GM13977 (cell line): Measurements from ENCODE around the gene LNPK.
"Not testable (repeated sequence)": the region's sequence is repeated elsewhere in the genome, so short reads cannot be mapped to it uniquely, and the experiment has no call there.

ENCODE experiments used
- DNase-seq: peaks from one replicate; pipeline ENCODE4 v3.0.0; 2012; ENCODE audit warnings: low spot score
- in situ Hi-C: fragments of 300-500 bp; cut with MboI; formaldehyde crosslinking; loops from one replicate; pipeline ENCODE4 v1.12.0; 2022; ENCODE audit warnings: low sequenced_read_pairs, low pct_unique_long_range_greater_than_20kb, mixed read lengths, inconsistent platforms; ENCODE audit not compliant: unreplicated experiment
- TF ChIP-seq, protein P1 (sequence below): IDR thresholded peaks from 2 replicates; pipeline ENCODE4 v1.5.1; 2012; ENCODE audit warnings: mild to moderate bottlenecking, control low read depth; ENCODE audit not compliant: insufficient read depth; ENCODE audit errors: extremely low read depth, missing control alignments

LNPK gene

DNA sequence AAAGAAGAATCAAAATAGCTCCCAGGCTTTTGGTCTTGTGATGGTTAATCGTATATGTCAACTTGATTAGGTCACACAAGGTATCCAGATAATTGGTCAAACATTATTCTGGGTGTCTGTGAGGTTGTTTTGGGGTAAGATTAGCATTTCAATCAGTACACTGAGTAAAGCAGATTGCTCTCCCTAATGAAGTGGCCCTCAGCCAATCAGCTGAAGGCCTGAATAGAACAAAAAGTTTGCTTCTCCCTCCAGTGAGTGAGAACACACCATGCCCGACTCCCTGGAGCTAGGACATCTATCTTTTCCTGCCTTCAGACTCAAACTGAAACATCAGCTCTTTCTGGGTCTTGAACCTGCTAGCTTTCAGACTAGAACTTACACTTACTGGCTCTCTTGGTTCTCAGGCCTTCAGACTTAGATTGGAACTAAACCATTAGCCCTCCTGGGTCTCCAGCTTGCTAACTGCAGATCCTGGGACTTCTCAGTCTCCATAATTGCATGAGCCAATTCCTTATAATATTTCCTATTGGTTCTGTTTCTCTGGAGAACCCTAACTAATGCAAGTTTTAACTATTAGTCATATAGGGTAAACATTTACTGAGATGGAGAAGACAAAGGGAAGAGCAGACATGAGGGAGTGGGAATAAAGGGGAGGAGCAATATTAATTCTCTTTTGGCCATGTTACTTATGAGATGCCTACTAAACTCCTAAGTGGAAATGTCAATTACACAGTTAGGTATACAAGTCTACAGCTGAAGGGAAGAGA lies 25.5 kb downstream of the LNPK start:
- TF ChIP-seq, protein P1, sequence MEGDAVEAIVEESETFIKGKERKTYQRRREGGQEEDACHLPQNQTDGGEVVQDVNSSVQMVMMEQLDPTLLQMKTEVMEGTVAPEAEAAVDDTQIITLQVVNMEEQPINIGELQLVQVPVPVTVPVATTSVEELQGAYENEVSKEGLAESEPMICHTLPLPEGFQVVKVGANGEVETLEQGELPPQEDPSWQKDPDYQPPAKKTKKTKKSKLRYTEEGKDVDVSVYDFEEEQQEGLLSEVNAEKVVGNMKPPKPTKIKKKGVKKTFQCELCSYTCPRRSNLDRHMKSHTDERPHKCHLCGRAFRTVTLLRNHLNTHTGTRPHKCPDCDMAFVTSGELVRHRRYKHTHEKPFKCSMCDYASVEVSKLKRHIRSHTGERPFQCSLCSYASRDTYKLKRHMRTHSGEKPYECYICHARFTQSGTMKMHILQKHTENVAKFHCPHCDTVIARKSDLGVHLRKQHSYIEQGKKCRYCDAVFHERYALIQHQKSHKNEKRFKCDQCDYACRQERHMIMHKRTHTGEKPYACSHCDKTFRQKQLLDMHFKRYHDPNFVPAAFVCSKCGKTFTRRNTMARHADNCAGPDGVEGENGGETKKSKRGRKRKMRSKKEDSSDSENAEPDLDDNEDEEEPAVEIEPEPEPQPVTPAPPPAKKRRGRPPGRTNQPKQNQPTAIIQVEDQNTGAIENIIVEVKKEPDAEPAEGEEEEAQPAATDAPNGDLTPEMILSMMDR, result no peak
- no peak for DNase-seq
- in situ Hi-C loops, result no loop called here

- TF ChIP-seq, protein P1, result no peak
- DNase-seq, result no peak
- in situ Hi-C loops, result no loop called here
Observed at GRCh38 chr2:175973373-175973772, 28.7 kb downstream of the LNPK start.

- in situ Hi-C loops, result no loop called here
- TF ChIP-seq, protein P1, result no peak
- no peak for DNase-seq
Observed at GRCh38 chr2:175966839-175967238, 35.2 kb downstream of the LNPK start.

DNA sequence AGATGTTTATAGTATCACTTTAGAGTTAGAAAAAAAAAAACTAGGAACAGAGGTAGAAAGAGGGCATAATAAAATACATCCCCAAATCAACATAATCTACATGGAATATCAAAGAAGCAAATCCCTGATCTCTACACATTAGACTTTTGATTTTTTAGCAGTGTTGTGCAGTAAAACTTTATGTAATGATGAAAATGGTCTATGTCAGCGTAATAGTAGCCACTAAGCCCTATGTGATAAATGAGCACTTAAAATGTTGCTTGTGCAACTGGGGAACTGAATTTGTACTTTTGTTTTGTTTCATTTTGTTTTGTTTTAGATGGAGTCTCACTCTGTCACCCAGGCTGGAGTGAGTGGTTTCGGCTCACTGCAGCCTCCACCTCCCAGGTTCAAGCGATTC lies 36.3 kb downstream of the LNPK start:
- in situ Hi-C loops, result no loop called here
- DNase-seq, result no peak
- TF ChIP-seq, protein P1, result no peak

DNA sequence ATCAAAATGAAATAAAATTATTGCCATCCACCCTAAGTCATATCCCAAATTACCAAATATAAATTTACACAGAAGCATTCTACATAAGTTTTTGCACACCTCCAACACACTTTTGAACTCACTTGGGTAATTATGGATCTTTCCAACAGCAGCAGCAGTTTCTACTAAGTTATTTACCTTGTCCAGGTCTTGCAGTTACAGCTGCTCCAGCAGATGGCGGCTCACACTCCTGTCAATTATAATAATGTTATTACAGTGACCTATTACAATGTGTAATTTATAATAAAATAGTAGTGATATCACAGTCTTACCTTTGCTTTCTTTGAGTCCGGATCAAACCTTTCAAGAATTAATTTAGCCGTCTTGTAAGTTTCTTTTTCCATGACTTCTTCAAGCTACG lies 37.9 kb downstream of the LNPK start:
- in situ Hi-C loops, result no loop called here
- DNase-seq, result no peak
- TF ChIP-seq, protein P1, result no peak

- in situ Hi-C loops, DNase-seq: not testable (repeated sequence)
Observed at GRCh38 chr2:175963171-175963570, 38.9 kb downstream of the LNPK start.

GRCh38 chr2:175957845-175958244 lies 44.2 kb downstream of the LNPK start:
- in situ Hi-C loops, result no loop called here
- TF ChIP-seq, protein P1, result no peak
- no peak for DNase-seq
